C4-2B (cell line): ENCODE data around the gene VPS13D.

Experiments
- CTCF ChIP-seq: fragments of 450-650 bp; conservative IDR thresholded peaks from 2 replicates; pipeline ENCODE4 v1.5.1; 2017; ENCODE audit warnings: mild to moderate bottlenecking
- ZFX ChIP-seq: fragments of 450-650 bp; IDR thresholded peaks from 2 replicates; pipeline ENCODE4 v1.6.1; 2017

- no peak for TF ChIP-seq CTCF
- no peak for TF ChIP-seq ZFX
These were observed 139.4 kb downstream of the VPS13D start for GRCh38 chr1:12369258-12369657.
